Neural crest cell (in vitro differentiated cells): ENCODE measurements around the gene TXLNA. TPM values are rescaled to one million over a fixed set of nuclear protein-coding genes. Genes with fewer than 3 reads are reported as not detected.
A peak's percentile ranks its signal among the peaks of the same experiment; 100 is the strongest.

Experiments
- DNase-seq: peaks from one replicate; pipeline ENCODE4 v3.0.0; 2021; ENCODE audit warnings: low read depth, mixed read lengths, low spot score
- H3K27ac Mint-ChIP-seq: one replicate; pipeline ENCODE4 v1.8.0; 2021; ENCODE audit warnings: mild to moderate bottlenecking, mixed read lengths; ENCODE audit not compliant: unreplicated experiment
- H3K27me3 Mint-ChIP-seq: 2 replicates; pipeline ENCODE4 v1.8.0; 2021; ENCODE audit warnings: low read depth, mild to moderate bottlenecking, mixed read lengths
- H3K36me3 Mint-ChIP-seq: 2 replicates; pipeline ENCODE4 v1.8.0; 2021; ENCODE audit warnings: low read depth, mild to moderate bottlenecking, mixed read lengths
- H3K4me1 Mint-ChIP-seq: 2 replicates; pipeline ENCODE4 v1.8.0; 2021; ENCODE audit warnings: mixed read lengths
- H3K4me3 Mint-ChIP-seq: one replicate; pipeline ENCODE4 v1.8.0; 2021; ENCODE audit warnings: mild to moderate bottlenecking, mixed read lengths
- H3K9me3 Mint-ChIP-seq: 2 replicates; pipeline ENCODE4 v1.8.0; 2021; ENCODE audit warnings: mixed read lengths
- CTCF ChIP-seq: fragments of 200-600 bp; sonication (generic); conservative IDR thresholded peaks from 2 replicates; pipeline ENCODE4 v1.5.0; 2021; ENCODE audit warnings: antibody characterized with exemption, mild to moderate bottlenecking
- total RNA-seq: library from RNA; stranded (reverse); gene quantifications from 2 replicates; pipeline ENCODE4 v1.2.1, GENCODE V29; 2021

TXLNA gene
- total RNA-seq, 1 donor from 2014 or later = 70.7 TPM

GRCh38 chr1:32181065-32181464 lies 1.6 kb downstream of the TXLNA start:
- no peak overlapping the region for H3K27ac Mint-ChIP-seq
- TF ChIP-seq CTCF = no peak
- H3K27me3 Mint-ChIP-seq = no peaks in the 10 kb centered on the region
- peaks cover 43% of the 10 kb centered on the region for H3K4me1 Mint-ChIP-seq
- peak overlapping the region; percentile 98 for H3K4me3 Mint-ChIP-seq
- H3K9me3 Mint-ChIP-seq = no peaks in the 10 kb centered on the region
- H3K36me3 Mint-ChIP-seq = peaks cover 25% of the 10 kb centered on the region
- no peak for DNase-seq

GRCh38 chr1:32181563-32181962 lies 2.1 kb downstream of the TXLNA start:
- no peak for TF ChIP-seq CTCF
- DNase-seq = no peak
- Mint-ChIP-seq H3K9me3 (no peaks in the 10 kb centered on the region), H3K27me3 (no peaks in the 10 kb centered on the region), H3K36me3 (peaks cover 28% of the 10 kb centered on the region), H3K27ac (no peak overlapping the region), H3K4me3 (peak overlapping the region; percentile 98), H3K4me1 (peaks cover 48% of the 10 kb centered on the region)

- Mint-ChIP-seq H3K27me3 (no peaks in the 10 kb centered on the region), H3K4me1 (peaks cover 48% of the 10 kb centered on the region), H3K9me3 (no peaks in the 10 kb centered on the region), H3K4me3 (peak overlapping the region; percentile 72), H3K27ac (no peak overlapping the region), H3K36me3 (peaks cover 26% of the 10 kb centered on the region)
- no peak for TF ChIP-seq CTCF
- DNase-seq = no peak
Measured at GRCh38 chr1:32182060-32182459, 2.6 kb downstream of the TXLNA start.

GRCh38 chr1:32184650-32185049 lies 5.2 kb downstream of the TXLNA start:
- no peak for TF ChIP-seq CTCF
- no peak overlapping the region for H3K27ac Mint-ChIP-seq
- no peak for DNase-seq
- peaks cover 37% of the 10 kb centered on the region for H3K4me1 Mint-ChIP-seq
- no peaks in the 10 kb centered on the region for H3K9me3 Mint-ChIP-seq
- H3K4me3 Mint-ChIP-seq = peak overlapping the region; percentile 24
- H3K27me3 Mint-ChIP-seq = no peaks in the 10 kb centered on the region
- peaks cover 32% of the 10 kb centered on the region for H3K36me3 Mint-ChIP-seq

- H3K4me1 Mint-ChIP-seq = peaks cover 26% of the 10 kb centered on the region
- H3K4me3 Mint-ChIP-seq = peak overlapping the region; percentile 35
- H3K9me3 Mint-ChIP-seq = no peaks in the 10 kb centered on the region
- peaks cover 29% of the 10 kb centered on the region for H3K36me3 Mint-ChIP-seq
- H3K27me3 Mint-ChIP-seq = no peaks in the 10 kb centered on the region
- DNase-seq = no peak
- H3K27ac Mint-ChIP-seq = peak overlapping the region; percentile 45
- no peak for TF ChIP-seq CTCF
Measured at GRCh38 chr1:32186077-32186476, 6.6 kb downstream of the TXLNA start.

- peaks cover 31% of the 10 kb centered on the region for H3K36me3 Mint-ChIP-seq
- H3K27ac Mint-ChIP-seq = no peak overlapping the region
- H3K9me3 Mint-ChIP-seq = no peaks in the 10 kb centered on the region
Measured at GRCh38 chr1:32186491-32186890, 7.0 kb downstream of the TXLNA start.

More at GRCh38 chr1:32186491-32186890, 7.0 kb downstream of the TXLNA start:
- DNase-seq = no peak
- TF ChIP-seq CTCF = no peak
- no peaks in the 10 kb centered on the region for H3K27me3 Mint-ChIP-seq
- peak overlapping the region; percentile 35 for H3K4me3 Mint-ChIP-seq
- H3K4me1 Mint-ChIP-seq = peaks cover 22% of the 10 kb centered on the region
